ENCODE results near the gene SELENOS.

SELENOS gene

DNA sequence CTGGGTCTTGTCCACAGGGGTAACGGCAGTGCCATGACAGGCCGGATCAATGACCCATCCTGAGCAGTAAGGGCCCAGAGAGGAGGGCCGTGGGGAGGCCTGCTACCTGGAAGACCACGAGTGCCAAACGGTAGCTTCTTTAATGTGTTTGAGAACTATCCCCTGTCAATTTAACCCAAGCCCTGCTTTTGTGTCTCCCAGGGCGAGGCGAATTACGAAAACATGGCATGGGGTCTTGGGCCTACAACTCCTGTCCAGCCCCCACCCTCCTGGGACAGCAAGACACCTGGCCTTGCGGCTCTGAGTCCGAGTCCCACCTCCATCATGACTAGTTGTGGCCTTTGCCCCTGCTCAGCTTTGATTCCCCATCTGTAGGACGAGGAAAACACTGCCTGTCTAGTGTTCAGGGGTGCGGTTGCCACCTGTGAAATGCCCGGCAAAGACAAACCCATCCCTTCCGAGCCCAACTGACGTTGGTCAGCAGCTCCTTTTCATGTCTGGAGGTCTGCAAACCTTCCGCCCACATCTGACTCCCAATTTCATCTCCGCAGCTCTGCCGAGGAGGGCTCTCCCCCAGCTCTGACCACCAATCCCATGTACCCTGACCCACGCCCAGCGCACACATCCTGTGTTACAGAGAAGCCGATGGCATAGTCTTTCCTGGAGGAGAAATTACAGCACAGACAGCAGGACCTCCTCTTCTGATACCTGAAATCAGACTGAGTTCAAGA, 46.7 kb upstream of the SELENOS start:
- Histone ChIP-seq H3K27me3 (peaks cover 95% of the 10 kb centered on the region), H3K27ac (no peak overlapping the region), H3K36me3 (no peaks in the 10 kb centered on the region), H3K4me3 (ENCODE audit: low read depth in 1 of 2, low read length in 1 of 2) (no peak overlapping the region), H3K9me3 (no peaks in the 10 kb centered on the region), H3K4me1 (ENCODE audit: control insufficient read depth in 1 of 2, insufficient read depth in 1 of 2, low read depth in 1 of 2, low read length in 1 of 2) (peaks cover 8 to 11% of the 10 kb centered on the region in 2 experiments)
- no peak for TF ChIP-seq CTCF (IDR thresholded peaks at IDR 0.05)

- H3K27ac ChIP-seq: no peak overlapping the region
- no peak overlapping the region for H3K4me3 ChIP-seq (ENCODE audit: low read depth in 1 of 2, low read length in 1 of 2)
- peaks cover 95% of the 10 kb centered on the region for H3K27me3 ChIP-seq
- no peak for TF ChIP-seq CTCF (IDR thresholded peaks at IDR 0.05)
- H3K9me3 ChIP-seq: no peaks in the 10 kb centered on the region
- H3K36me3 ChIP-seq: no peaks in the 10 kb centered on the region
- H3K4me1 ChIP-seq (ENCODE audit: control insufficient read depth in 1 of 2, insufficient read depth in 1 of 2, low read depth in 1 of 2, low read length in 1 of 2): peaks cover 8 to 11% of the 10 kb centered on the region in 2 experiments
Observed at GRCh38 chr15:101322854-101323477, 45.7 kb upstream of the SELENOS start.

DNA sequence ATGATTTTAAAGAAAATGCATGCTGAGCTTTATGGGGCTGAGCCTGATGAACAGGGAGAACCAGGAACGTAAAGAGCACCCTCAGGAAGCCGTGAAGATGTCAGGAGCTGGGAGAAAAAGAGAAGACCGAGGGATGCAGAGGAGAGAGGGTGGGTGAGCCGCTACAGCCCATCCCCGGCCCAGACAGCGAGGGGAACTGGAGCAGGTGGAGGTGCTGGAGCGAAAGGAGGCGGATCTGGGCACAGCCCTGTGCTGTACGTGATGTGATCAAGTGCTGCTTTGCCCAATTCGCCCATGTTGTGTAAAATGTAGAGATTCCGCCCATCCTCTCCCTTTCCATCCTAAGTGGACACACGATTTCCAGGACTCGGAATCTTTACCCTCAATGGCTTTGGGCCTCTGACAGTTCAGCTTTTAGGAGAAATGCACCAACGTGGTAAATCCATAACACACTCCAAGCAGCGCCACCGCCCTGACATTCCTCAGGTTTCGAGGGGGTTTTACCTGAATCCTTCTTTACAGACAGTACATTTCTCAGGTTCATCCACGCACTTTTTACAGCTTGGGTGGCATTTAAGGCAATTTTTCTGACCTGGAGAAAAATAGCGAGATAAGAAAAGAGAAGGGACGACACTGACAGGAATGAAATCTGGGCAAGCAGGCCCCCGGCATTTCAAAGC, 44.9 kb upstream of the SELENOS start:
- Histone ChIP-seq H3K4me3 (ENCODE audit: low read depth in 1 of 2, low read length in 1 of 2) (no peak overlapping the region), H3K36me3 (no peaks in the 10 kb centered on the region), H3K9me3 (no peaks in the 10 kb centered on the region), H3K27me3 (peaks cover 95% of the 10 kb centered on the region), H3K4me1 (ENCODE audit: control insufficient read depth in 1 of 2, insufficient read depth in 1 of 2, low read depth in 1 of 2, low read length in 1 of 2) (peaks cover 8 to 11% of the 10 kb centered on the region in 2 experiments), H3K27ac (no peak overlapping the region)
- no peak for TF ChIP-seq CTCF (IDR thresholded peaks at IDR 0.05)

- peak overlapping the region; percentile 48 to 50 for H3K4me3 ChIP-seq (ENCODE audit: low read depth in 1 of 2, low read length in 1 of 2)
- TF ChIP-seq CTCF (IDR thresholded peaks at IDR 0.05): no peak
- peaks cover 96% of the 10 kb centered on the region for H3K27me3 ChIP-seq
Observed at GRCh38 chr15:101320501-101321052, 43.3 kb upstream of the SELENOS start.

DNA sequence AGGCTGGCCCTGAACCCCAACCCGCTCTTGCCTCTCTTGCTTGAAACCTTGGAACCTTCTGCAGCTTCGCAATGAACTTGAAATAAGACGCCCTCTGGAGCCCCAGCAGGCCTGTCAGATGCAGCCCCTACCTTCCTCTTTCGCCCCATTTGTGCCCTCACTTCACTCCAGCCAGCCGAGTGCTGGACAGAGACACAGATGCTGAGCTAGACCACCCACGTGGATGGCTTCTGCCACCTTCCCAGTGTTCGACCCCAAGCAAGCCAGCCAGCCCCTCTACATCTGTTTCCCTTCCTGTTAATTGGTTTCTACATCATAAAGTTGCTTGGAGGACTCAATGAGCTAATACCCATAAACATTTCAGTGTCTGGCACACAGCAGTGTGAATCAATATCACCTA, 41.6 kb upstream of the SELENOS start:
- Histone ChIP-seq H3K4me3 (ENCODE audit: low read depth in 1 of 2, low read length in 1 of 2) (no peak overlapping the region), H3K27ac (no peak overlapping the region), H3K9me3 (no peaks in the 10 kb centered on the region), H3K4me1 (ENCODE audit: control insufficient read depth in 1 of 2, insufficient read depth in 1 of 2, low read depth in 1 of 2, low read length in 1 of 2) (peaks cover 8 to 11% of the 10 kb centered on the region in 2 experiments), H3K36me3 (no peaks in the 10 kb centered on the region), H3K27me3 (peaks cover 93% of the 10 kb centered on the region)
- TF ChIP-seq CTCF (IDR thresholded peaks at IDR 0.05): no peak

More at GRCh38 chr15:101320501-101321052, 43.3 kb upstream of the SELENOS start:
- Histone ChIP-seq H3K9me3 (no peaks in the 10 kb centered on the region), H3K36me3 (no peaks in the 10 kb centered on the region), H3K4me1 (ENCODE audit: control insufficient read depth in 1 of 2, insufficient read depth in 1 of 2, low read depth in 1 of 2, low read length in 1 of 2) (peaks cover 8 to 11% of the 10 kb centered on the region in 2 experiments), H3K27ac (peak overlapping the region; percentile 64)
